Gastrocnemius medialis (tissue), 4 donors: ENCODE measurements around the gene SMOC2.

Experiments
- POLR2A ChIP-seq, 2 donors: fragments of 450-650 bp; IDR thresholded peaks; one replicate each; pipeline ENCODE4 v1.6.1; 2017; ENCODE audit warnings: antibody characterized with exemption in 2 of 2, mild to moderate bottlenecking in 2 of 2, moderate library complexity in 2 of 2
- TF ChIP-seq, protein P1 (sequence below), 5 experiments: fragments of 450-650 bp in 3 of 5; fragments of 200-600 bp in 2 of 5; sonication (generic) in 2 of 5; IDR thresholded peaks in 4 of 5; conservative IDR thresholded peaks in 1 of 5; 1 replicate in 4 of 5; 2 replicates in 1 of 5; pipeline ENCODE4 v1.5.1; 2016 to 2019; ENCODE audit warnings: antibody characterized with exemption in 5 of 5, mild to moderate bottlenecking in 3 of 5, moderate library complexity in 3 of 5

DNA sequence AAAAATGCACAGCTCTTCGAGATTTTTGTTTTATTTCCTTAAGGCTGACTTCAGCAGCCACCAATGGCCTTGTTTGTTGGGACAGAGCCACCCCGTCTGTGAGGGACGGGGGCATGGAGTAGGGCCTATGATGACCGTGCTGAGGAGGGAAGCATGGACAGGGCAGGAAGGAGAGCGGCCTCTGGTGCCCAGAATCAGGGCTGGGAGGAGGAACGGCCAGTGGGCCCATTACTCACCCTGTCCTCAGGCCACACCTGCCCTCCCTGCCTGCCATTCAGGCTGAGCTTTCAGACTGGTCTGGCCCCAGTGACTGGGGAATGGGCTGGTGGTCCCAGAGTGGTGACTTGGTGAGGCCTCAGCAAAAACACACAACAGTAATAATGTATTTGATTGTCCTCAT, 104.4 kb downstream of the SMOC2 start:
- TF ChIP-seq POLR2A (IDR thresholded peaks at IDR 0.05): no peak
- TF ChIP-seq, protein P1, sequence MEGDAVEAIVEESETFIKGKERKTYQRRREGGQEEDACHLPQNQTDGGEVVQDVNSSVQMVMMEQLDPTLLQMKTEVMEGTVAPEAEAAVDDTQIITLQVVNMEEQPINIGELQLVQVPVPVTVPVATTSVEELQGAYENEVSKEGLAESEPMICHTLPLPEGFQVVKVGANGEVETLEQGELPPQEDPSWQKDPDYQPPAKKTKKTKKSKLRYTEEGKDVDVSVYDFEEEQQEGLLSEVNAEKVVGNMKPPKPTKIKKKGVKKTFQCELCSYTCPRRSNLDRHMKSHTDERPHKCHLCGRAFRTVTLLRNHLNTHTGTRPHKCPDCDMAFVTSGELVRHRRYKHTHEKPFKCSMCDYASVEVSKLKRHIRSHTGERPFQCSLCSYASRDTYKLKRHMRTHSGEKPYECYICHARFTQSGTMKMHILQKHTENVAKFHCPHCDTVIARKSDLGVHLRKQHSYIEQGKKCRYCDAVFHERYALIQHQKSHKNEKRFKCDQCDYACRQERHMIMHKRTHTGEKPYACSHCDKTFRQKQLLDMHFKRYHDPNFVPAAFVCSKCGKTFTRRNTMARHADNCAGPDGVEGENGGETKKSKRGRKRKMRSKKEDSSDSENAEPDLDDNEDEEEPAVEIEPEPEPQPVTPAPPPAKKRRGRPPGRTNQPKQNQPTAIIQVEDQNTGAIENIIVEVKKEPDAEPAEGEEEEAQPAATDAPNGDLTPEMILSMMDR (IDR thresholded peaks at IDR 0.05 in 4 of 5, conservative IDR thresholded peaks at IDR 0.05 in 1 of 5): no peak
